ENCODE measurements around the gene JUND.
A peak's percentile ranks its signal among the peaks of the same experiment; 100 is the strongest.

JUND gene

DNA sequence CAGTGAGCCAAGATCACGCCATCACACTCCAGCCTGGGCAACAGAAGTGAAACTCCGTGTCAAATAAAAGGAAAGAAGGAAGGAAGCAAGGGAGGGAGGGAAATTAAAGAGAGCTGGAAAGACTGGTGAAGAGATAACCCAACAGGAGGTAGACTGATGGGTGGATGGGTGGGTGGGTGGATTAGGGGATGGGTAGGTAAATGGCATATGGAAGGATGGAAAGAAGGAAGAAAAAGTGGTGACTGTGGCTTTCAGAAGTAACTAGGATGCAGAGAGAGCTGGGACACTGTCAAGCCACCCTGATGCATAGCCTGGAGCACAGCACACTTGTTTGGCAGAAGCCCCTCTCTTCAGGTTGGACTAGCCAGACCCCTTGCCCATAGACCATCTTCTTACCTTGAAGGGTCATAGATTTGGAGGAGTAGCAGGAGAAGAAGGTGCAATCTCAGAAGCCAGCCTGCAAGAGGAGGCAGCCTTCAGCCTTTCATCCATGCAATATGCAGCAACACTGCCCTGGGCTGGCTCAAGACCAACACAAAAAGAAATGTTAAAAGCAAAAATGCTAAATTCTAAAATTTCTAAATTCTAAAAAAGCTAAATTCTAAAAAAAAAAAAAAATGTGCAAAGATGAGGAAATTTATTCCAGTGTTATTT lies 12.2 kb downstream of the JUND start:
- DNase-seq (ENCODE audit: low read depth in 1 of 2, low spot score in 1 of 2): no peak

DNA sequence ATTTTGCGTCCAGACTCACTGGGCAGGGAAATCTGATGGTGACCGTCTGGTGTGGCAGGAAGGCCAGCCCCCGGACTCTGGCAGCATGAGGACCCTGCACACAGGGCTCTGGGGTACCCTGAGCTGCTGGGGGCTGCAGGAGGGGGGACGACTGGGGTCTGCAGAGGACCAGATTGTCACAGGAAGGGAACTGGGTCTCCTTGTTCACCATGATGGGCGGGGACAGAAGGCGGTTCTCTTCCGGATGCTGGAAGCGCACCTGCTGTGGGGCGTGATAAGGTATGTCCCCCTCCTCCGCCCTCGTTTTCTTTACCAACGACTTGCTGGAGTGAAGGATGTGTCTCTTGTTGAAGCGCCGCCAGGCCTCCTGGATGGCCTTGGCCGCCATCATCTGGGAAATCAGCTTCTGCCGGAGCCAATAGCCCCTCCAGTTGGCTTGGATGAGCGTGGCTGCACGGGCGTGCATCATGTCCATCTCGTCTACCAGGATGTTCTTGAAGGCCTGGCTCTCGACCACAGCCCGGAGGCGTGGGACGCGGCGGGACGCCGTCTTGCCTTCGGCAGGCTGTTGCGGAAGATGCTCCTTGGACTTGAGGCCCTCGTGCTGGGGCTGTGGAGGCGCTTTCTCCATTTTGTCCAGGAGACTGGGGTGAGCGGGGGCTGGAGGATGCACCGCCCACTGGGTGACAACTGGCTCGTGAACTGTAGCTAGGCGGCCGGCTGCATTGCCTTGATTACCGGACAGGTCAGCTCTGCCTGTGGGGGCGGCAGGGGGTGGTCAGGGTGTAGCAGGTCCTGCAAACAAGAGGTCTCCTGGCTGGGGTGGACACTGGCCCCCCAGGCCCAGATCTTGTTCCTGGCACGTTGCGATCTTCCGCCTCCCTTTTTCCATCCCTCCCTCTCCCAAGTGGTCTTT lies 14.4 kb downstream of the JUND start:
- no peak for DNase-seq (ENCODE audit: low read depth in 1 of 2, low spot score in 1 of 2)

DNA sequence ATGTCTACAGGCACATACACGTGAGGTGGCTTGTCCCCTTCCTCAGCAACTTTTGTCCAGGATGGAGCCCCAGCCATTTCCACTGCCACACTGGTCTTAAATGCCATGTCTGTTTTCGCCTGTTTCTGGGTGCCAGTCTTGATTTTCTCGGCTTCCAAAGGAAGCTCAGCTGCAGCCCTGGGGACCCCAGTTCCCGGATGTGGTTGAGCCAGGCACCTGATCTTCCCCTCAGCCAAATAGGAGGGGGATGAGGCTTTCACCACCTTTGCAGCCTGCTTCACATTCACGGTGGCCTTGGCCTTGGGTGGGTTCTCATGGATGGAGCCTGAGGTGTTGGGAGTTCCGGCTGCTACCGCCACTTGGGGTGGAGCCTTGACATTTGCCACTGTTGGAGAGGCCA lies 15.8 kb downstream of the JUND start:
- no peak for DNase-seq (ENCODE audit: low read depth in 1 of 2, low spot score in 1 of 2)

DNA sequence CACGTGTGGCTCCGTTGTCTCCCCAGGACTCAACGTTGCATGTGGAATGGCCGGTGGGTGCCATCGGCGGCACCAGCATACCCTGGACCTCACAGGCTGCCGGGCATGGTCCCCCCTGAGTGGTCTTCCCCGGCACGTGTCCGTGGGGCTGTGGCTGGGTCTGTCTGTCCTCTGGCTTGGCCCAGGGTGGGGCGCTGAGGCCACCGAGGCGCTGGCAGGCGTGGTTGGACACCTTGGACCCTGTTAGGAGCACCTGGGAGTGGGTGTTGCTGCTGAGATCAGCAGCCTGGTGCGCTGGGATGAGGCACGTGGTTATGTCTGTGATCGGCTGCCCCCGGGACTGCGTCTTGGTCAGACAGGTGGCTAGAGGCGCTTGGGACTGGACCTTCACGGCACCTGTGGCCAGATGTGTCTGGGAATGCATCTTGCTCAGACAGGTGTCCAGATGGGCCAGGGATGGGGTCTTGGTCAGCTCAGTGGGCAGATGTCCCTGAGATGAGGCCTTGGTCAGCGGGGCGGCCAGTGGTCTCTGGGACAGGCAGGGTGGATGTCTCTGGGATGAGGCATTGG lies 16.4 kb downstream of the JUND start:
- DNase-seq (ENCODE audit: low read depth in 1 of 2, low spot score in 1 of 2): no peak

DNA sequence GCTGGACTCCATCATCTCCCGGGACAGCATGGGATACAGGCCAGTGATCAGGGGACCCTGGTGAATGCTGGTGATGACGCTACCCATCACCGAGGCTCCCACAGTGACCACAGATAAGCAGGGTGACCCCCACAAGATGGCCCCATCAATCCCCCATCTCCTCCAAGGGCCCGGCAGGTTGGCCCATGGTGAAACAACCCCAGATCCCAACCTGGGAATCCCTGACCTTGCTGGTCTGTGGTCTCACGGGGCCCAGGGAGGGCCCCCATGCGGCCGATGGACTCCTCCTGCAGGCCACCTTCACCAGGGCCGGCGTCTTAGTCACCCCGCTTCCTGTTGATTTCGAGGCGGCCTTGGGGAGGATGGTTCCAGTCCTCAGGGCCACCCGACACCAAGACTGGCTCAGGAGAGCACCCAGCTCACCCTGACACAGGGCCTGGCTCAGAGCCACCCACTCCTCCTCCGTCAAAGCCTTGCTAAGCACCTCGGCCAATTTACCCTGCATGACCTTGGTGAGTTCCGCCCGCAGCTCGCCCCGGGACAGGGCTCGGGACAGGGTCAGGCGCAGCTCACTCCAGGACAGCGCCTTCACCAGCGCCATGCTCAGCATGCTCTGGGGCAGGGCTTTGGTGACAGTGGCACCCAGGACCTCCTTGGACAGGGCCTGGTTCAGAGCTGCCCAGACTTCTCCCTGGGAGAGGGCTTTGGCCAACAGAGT lies 17.1 kb downstream of the JUND start:
- no peak for DNase-seq (ENCODE audit: low read depth in 1 of 2, low spot score in 1 of 2)

DNA sequence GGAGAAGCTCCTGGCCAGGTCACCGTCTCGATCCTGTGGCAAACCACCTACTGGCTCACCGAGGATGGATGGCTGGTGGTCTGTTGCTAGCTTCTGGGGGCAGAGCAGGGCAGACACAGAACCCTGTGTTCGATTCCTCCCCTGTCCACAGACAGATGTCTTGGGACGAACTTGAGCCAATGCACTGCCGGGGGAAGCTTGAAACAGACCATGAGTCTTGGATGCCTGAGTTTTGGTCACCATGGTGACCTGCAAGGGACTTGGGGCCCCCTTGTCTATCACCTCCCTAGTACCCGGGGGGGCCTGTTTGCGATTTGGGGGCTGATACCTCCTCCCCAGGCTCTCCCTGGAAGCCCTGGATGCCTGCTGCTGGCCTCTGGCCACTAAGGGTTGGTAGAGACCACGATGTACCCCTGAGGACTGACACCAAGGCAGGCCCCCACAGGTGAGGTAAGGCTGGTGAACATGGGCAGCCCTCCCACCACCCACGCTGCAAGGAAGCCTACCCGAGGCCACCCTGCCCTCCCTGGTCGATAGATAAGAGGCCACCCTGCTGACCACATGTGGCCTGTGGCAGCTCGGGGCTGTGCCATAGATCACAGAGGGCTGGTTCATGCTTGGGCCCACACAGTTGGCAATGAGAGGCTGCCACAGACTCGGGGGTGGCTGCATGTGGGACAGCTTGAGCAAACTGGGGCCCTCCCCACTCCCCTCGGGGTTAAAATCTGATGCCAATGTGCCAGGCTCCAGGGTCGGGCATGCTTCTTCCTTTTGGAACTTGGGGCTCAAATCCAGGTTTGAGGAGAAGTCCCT lies 17.9 kb downstream of the JUND start:
- DNase-seq (ENCODE audit: low read depth in 1 of 2, low spot score in 1 of 2): no peak

DNA sequence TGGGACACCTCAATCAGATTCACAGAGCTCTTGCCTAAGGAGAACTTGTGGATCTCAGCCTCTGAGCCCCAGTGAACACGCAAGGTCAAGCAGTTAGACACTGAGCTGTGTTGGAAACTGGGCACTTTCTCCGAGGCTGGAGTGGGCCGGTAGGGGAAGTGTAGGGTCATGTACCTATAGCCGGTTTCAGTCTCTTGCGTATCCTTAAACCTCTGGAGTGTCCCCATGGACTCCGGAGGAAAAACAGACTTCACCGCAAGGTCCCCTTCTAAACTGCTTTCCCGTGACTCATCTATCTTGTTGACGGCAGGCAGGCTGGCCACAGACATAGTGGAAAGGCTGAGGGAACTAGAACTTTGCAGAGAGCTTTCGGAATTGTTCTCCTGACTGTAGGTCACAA lies 18.5 kb downstream of the JUND start:
- DNase-seq (ENCODE audit: low read depth in 1 of 2, low spot score in 1 of 2): no peak

DNA sequence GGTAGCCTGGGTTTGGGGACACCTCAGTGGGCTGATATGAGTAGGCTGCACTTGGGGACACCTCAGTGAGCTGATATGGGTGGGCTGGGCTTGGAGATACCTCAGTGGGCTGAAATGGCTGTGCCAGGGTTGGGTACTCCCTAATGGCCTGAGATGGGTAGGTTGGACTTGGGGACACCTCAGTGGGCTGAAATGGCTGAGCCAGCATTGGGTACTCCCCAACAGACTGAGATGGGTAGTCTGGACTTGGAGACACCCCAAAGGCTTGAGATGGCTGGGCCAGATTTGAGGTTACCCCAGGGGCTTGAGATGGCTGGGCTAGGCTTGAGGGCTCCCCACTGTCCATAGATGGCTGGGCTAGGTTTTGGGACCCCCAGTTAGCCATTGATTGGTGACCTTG lies 19.3 kb downstream of the JUND start:
- no peak for DNase-seq (ENCODE audit: low read depth in 1 of 2, low spot score in 1 of 2)

DNA sequence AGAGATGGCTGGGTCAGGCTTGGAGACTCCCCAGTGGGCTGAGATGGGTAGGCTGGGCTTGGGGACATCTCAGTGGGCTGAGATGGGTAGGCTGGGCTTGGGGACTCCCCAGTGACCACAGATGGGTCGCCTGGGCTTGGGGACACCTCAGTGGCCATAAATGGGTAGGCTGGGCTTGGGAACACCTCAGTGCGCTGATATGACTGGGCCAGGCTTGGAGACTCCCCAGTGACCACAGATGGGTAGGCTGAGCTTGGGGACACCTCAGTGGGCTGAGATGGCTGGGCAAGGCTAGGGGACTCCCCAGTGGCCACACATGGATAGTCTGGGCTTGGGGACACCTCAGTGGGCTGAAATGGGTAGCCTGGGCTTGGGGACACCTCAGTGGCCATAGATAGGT lies 19.9 kb downstream of the JUND start:
- DNase-seq (ENCODE audit: low read depth in 1 of 2, low spot score in 1 of 2): no peak

DNA sequence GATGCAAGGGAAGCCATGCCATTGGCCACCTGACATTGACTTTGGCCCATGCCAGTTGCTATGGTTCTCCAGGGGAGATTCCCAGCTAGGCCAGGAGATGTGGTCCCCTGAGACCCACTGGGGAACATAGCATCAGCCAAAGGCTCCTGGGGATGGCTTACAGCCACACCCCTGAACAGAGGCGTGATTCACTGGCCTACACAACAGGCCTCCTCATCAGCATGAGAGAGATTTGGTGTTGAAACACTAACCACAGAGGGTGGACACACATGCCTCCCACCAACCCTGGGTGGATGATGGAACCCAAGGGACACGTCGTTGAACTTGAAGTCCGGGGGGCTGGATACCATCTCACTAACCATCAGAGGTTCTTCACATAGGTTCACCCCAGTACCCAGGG lies 21.5 kb downstream of the JUND start:
- DNase-seq (ENCODE audit: low read depth in 1 of 2, low spot score in 1 of 2): no peak

DNA sequence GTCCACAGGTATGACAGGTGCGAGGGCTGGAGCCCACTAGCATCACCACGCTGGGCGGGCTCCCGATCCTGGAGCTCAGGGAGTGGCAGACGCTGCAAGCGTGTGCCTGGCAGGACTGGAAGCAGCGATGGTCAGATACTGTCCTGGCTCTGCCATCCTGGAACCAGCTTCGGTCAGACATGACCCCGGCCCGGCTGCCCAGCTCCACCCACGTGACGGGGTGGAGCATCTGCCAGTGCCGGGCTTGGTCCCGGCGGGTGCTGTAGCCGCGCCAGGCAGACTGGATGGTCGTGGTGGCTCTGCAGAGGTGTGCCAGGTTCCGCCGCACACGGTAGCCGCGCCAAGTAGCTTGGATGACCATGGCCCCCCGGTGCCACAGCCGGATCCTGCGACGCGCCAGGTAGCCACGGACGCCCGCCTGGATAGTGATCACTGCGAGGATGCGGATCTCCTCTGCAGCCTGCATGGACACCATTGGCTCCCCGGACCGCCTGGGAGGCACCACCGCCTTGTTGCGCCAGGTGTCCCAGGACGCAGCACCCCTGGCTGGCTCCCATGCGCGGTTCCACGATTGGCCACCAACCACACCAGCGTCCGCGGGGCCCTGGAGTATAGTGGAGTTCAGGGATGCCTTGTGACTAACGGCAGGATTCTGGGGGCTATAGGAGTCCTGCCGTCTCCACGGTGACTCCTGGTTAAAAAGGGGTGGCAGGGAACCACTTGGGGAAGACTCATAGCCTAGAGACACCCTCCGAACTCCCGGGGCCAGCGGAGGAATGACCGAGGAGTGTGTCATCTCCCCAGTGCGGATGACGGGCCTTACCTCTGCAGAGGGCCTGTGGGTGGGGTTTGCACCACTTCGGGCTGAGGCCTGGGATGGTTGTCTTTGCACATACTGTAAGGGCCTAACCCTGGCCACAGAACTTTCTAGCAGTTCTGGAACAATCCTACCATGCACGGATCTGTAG lies 23.6 kb downstream of the JUND start:
- DNase-seq (ENCODE audit: low read depth in 1 of 2, low spot score in 1 of 2): no peak

DNA sequence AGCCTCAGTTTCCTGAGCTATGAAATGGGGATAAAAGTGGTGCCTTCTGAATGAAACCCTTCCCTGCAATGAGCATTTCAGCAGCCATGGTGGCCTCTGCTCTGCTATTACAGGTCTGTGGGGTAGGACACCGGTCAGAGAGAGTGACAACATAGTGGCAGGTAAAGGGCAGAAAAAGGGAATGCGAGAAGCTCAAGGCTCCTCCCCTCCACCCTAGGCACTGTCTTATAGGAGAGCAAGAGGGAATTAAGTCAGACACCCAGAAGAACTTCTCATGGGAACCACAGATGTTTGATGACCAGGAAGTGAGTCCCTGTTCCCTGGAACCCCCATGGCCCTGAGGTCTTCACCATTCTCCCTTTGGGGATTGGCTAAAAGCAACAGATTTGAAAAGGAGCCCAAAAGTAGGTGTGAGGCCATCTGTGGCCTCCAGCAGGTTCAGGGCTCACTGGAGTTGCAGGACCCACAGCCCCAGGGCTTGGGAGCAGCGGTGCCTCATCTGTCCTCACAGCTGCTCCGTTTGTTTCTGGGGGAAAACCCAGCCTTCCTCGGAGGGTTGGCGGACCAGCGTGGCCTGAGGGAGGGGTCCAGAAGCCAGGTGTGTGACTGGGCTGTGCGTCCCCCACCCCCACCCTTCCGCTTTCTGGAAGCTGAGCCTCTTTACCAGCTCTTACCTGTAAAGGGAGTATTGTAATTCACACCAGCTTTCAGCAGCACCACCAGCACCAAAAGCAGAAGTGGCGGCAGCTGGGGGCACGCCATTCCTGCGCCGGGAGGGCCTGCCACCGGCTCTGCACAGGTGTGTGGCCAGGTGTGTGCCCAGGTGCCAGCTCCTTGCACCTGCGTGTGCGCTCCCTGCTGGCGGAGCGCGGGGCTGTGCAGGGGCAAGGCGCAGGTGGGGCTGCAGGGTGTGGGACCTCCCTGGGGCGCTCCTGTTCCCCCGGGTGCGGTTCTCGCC lies 26.6 kb downstream of the JUND start:
- no peak for DNase-seq (ENCODE audit: low read depth in 1 of 2, low spot score in 1 of 2)

DNA sequence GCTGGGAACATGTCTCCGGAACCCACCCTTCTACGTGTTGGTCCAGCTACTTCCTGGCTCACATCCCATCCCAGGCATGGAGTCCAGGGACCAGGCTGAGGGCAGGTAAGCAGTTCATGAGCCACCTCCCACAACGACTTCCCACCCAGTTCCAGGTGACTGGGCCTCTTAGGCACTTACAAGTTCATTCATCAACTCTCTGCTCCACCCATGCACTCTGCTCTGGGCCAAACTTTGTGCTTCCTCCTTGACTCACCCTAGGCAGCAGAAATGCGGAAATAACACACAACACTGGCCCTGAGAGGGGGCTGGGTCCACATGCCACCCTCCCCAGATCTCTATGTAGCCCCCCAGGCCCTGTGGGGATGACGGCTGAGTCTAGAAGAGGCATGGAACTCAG lies 27.7 kb downstream of the JUND start:
- no peak for DNase-seq (ENCODE audit: low read depth in 1 of 2, low spot score in 1 of 2)

DNA sequence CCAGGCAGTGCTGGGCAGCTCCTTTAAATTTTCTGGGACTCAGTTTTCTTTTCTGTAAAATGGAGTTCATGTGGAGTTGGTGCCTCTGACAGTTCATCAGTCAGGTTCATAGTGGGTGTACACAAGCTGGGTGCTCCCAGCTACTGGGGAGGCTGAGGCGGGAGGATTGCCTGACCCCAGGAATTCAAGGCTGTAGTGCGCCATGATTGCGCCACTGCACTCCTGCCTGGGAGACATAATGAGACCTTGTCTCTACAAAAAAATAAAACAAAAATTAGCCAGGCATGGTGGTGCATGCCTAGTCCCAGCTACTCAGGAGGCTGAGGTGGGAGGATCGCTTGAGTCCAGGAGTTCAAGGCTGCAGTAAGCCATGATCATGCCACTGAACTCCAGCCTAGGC lies 28.3 kb downstream of the JUND start:
- no peak for DNase-seq (ENCODE audit: low read depth in 1 of 2, low spot score in 1 of 2)

DNA sequence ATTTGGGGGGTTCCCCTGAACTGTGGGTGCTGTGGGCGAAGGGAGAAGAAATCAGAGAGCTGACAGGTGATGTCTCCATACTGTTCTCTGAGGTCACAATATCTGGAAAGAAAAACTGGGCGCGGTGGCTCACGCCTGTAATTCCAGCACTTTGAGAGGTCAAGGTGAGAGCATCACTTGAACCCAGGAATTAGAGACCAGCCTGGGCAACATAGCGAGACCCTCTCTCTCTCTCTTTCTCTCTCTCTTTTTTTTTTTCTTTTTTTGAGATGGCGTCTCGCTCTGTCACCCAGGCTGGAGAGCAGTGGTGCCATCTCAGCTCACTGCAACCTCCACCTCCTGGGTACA lies 29.1 kb downstream of the JUND start:
- DNase-seq (ENCODE audit: low read depth in 1 of 2, low spot score in 1 of 2): no peak

DNA sequence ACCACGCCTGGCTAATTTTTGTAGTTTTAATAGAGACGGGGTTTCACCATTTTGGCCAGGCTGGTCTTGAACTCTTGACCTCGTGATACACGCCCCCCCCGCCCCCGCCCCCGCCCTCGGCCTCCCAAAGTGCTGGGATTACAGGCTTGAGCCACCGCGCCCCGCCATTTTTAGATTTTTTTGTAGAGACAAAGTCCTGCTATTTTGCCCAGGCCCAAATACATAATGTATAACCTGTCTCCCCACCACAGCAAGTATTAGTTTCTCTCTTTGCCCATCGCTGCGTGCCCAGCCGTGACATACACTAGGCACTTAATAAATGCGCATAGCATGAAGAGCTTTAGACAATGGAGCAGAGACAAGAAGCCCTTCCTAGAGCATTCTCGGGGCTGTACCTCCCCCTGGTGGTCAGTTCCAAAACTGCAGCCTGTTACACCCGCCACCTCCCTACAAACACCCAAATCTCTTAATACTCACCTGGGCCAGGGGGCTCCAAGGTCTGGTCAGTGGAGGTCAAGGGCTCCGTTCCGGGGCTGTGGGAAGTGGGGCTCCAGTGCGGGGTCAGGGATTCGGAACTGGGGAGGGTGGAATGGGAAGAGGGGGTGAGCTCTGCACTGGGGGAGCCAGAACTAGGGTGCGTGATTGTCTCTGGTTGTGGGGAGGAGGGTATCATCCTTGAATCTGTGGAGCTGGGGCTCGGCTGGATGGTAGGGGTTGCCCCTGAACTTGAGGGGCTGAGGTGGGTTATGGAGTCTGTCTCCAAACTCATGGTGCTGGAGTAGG lies 29.6 kb downstream of the JUND start:
- peak; percentile 68 to 81 for DNase-seq (ENCODE audit: low read depth in 1 of 2, low spot score in 1 of 2)

DNA sequence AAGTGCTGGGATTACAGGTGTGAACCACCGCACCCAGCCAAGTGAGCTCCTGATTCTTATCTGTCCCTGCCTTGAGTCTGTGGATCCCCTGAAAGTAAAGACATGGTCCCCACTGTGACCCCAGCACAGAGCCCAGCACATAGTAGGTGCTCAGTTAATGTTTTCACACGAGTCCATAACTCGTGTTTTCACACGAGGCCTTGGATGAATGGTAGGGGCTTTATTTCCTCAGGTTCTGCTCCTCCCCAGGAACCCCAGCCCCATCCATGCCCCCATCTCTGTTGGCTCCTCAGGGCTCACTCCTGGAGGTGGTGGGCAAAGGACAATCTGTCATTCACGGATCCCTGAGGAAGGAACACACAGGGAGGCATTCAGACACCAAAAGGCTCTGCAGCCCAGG lies 31.6 kb downstream of the JUND start:
- no peak for DNase-seq (ENCODE audit: low read depth in 1 of 2, low spot score in 1 of 2)

DNA sequence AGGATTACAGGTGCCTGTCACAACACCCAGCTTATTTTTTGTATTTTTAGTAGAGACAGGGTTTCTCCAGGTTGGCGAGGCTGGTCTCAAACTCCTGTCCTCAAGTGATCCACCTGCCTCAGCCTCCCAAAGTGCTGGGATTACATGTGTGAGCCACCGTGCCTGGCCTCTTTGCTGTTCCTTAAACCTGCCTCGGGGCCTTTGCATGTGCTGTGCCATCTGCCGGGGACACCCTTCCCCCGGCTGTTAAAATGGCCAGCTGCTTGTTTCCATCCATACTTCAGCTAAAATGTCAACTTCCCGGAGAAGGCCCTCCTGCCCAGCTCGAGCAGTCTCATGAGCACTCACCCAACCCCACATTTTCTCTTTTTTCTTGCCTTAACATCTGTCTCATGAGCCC lies 36.1 kb downstream of the JUND start:
- no peak for DNase-seq (ENCODE audit: low read depth in 1 of 2, low spot score in 1 of 2)
